Measurements from ENCODE around the gene GFOD1.

DNA sequence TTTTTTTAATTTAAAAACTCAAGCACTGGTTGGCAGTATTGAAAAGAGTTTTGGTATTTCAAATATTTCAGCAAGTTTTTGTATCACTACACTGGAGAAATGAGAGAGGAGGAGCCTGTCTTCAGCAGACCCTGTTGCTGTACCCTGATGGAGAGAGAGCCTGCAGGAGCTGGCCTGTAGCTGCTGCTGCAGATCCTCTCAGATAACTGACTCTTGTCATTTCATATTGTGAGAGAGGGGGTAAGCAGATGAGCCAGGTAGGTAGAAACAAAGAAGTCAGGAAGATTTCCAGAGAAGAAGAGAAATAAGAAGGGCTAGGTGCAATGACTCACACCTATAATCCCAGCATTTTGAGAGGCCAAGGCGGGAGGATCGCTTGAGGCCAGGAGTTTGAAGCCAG, 94.9 kb downstream of the GFOD1 start:
- TF ChIP-seq BHLHE40 (IDR thresholded peaks at IDR 0.05; ENCODE audit: low read depth, low read length) (no peak), MXI1 (IDR thresholded peaks at IDR 0.05; ENCODE audit: borderline replicate concordance, low read depth, low read length) (no peak), RAD21 (IDR thresholded peaks at IDR 0.05; ENCODE audit: low read length) (no peak), POLR2A (IDR thresholded peaks at IDR 0.05; ENCODE audit: low read depth, low read length) (no peak), CEBPB (IDR thresholded peaks at IDR 0.05; ENCODE audit: low read depth, low read length) (no peak), MAFK (IDR thresholded peaks at IDR 0.05; ENCODE audit: low read depth, low read length) (no peak), FOS (IDR thresholded peaks at IDR 0.05; ENCODE audit: low read depth, low read length) (no peak), RFX5 (IDR thresholded peaks at IDR 0.05; ENCODE audit: low read depth, low read length) (no peak), SMC3 (IDR thresholded peaks at IDR 0.05; ENCODE audit: low read depth, low read length) (no peak), RCOR1 (IDR thresholded peaks at IDR 0.05; ENCODE audit: insufficient replicate concordance, low read length) (no peak)
- TF ChIP-seq, protein P1, sequence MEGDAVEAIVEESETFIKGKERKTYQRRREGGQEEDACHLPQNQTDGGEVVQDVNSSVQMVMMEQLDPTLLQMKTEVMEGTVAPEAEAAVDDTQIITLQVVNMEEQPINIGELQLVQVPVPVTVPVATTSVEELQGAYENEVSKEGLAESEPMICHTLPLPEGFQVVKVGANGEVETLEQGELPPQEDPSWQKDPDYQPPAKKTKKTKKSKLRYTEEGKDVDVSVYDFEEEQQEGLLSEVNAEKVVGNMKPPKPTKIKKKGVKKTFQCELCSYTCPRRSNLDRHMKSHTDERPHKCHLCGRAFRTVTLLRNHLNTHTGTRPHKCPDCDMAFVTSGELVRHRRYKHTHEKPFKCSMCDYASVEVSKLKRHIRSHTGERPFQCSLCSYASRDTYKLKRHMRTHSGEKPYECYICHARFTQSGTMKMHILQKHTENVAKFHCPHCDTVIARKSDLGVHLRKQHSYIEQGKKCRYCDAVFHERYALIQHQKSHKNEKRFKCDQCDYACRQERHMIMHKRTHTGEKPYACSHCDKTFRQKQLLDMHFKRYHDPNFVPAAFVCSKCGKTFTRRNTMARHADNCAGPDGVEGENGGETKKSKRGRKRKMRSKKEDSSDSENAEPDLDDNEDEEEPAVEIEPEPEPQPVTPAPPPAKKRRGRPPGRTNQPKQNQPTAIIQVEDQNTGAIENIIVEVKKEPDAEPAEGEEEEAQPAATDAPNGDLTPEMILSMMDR (conservative IDR thresholded peaks at IDR 0.05; ENCODE audit: low read depth, low read length) = no peak
- TF ChIP-seq, protein P2, sequence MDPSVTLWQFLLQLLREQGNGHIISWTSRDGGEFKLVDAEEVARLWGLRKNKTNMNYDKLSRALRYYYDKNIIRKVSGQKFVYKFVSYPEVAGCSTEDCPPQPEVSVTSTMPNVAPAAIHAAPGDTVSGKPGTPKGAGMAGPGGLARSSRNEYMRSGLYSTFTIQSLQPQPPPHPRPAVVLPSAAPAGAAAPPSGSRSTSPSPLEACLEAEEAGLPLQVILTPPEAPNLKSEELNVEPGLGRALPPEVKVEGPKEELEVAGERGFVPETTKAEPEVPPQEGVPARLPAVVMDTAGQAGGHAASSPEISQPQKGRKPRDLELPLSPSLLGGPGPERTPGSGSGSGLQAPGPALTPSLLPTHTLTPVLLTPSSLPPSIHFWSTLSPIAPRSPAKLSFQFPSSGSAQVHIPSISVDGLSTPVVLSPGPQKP (IDR thresholded peaks at IDR 0.05; ENCODE audit: borderline replicate concordance, low read depth, low read length) = no peak
- TF ChIP-seq, protein P3, sequence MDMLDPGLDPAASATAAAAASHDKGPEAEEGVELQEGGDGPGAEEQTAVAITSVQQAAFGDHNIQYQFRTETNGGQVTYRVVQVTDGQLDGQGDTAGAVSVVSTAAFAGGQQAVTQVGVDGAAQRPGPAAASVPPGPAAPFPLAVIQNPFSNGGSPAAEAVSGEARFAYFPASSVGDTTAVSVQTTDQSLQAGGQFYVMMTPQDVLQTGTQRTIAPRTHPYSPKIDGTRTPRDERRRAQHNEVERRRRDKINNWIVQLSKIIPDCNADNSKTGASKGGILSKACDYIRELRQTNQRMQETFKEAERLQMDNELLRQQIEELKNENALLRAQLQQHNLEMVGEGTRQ (IDR thresholded peaks at IDR 0.05; ENCODE audit: low read depth, low read length) = no peak
